GM23338 (cell line): ENCODE measurements around the gene MUC5AC. TPM values are rescaled to one million over a fixed set of nuclear protein-coding genes. Genes with fewer than 3 reads are reported as not detected.

Experiments used
- ATAC-seq: fragments of 200-7000 bp; cut with Tn5 transposase; 3 replicates; pipeline ENCODE4 v1.9.1; 2020
- DNase-seq: peaks from one replicate; pipeline ENCODE4 v3.0.0-alpha.2; 2015; ENCODE audit warnings: low spot score
- H2AFZ ChIP-seq: fragments of 200-600 bp; sonication (generic); 2 replicates; pipeline ENCODE4 v1.8.0; 2016; ENCODE audit warnings: antibody characterized with exemption, mild to moderate bottlenecking, moderate library complexity
- H3F3A ChIP-seq: fragments of 200-600 bp; sonication (generic); replicated peaks from 2 replicates; pipeline ENCODE4 v1.8.0; 2017; ENCODE audit warnings: antibody characterized with exemption, mixed run types, low read depth
- H3K27ac ChIP-seq: fragments of 200-600 bp; sonication (generic); 2 replicates; pipeline ENCODE4 v1.6.1; 2016; ENCODE audit warnings: low read depth
- H3K27me3 ChIP-seq: fragments of 200-600 bp; sonication (generic); 2 replicates; pipeline ENCODE4 v1.8.0; 2016; ENCODE audit warnings: mild to moderate bottlenecking, mixed run types, moderate library complexity; ENCODE audit not compliant: insufficient read depth
- H3K36me3 ChIP-seq: fragments of 200-600 bp; sonication (generic); 2 replicates; pipeline ENCODE4 v1.8.0; 2016; ENCODE audit warnings: mild to moderate bottlenecking; ENCODE audit not compliant: insufficient read depth
- H3K4me1 ChIP-seq: fragments of 200-600 bp; sonication (generic); 2 replicates; pipeline ENCODE4 v1.8.0; 2016; ENCODE audit warnings: mild to moderate bottlenecking, moderate library complexity; ENCODE audit not compliant: insufficient read depth
- H3K4me2 ChIP-seq: fragments of 200-600 bp; sonication (generic); 2 replicates; pipeline ENCODE4 v1.7.1; 2017; ENCODE audit warnings: mixed run types
- H3K4me3 ChIP-seq: fragments of 200-600 bp; sonication (generic); 2 replicates; pipeline ENCODE4 v1.6.1; 2016; ENCODE audit warnings: mixed run types
- H3K79me2 ChIP-seq: fragments of 200-600 bp; sonication (generic); replicated peaks from 2 replicates; pipeline ENCODE4 v1.8.0; 2017; ENCODE audit warnings: mild to moderate bottlenecking; ENCODE audit not compliant: insufficient read depth
- H3K9me2 ChIP-seq: fragments of 200-600 bp; sonication (generic); 2 replicates; pipeline ENCODE4 v1.8.0; 2017; ENCODE audit not compliant: insufficient read depth
- H4K20me1 ChIP-seq: fragments of 200-600 bp; sonication (generic); replicated peaks from 2 replicates; pipeline ENCODE4 v1.8.0; 2017; ENCODE audit warnings: mild to moderate bottlenecking; ENCODE audit not compliant: insufficient read depth
- H3K27ac Mint-ChIP-seq: 2 replicates; pipeline ENCODE4 v1.8.0; 2020; ENCODE audit warnings: inconsistent platforms, mild to moderate bottlenecking, moderate library complexity, mixed read lengths
- H3K27me3 Mint-ChIP-seq: 3 replicates; pipeline ENCODE4 v1.8.0; 2022; ENCODE audit warnings: low read depth, mild to moderate bottlenecking, moderate library complexity, mixed read lengths, inconsistent platforms; ENCODE audit not compliant: insufficient read depth, poor library complexity
- H3K36me3 Mint-ChIP-seq: 3 replicates; pipeline ENCODE4 v1.8.0; 2021; ENCODE audit warnings: low read depth, mild to moderate bottlenecking, inconsistent platforms, moderate library complexity, mixed read lengths
- H3K4me1 Mint-ChIP-seq: 3 replicates; pipeline ENCODE4 v1.8.0; 2020; ENCODE audit warnings: mild to moderate bottlenecking, inconsistent platforms, mixed read lengths
- H3K4me3 Mint-ChIP-seq: 3 replicates; pipeline ENCODE4 v1.8.0; 2021; ENCODE audit warnings: moderate library complexity, mild to moderate bottlenecking, inconsistent platforms, mixed read lengths
- H3K9me3 Mint-ChIP-seq: 3 replicates; pipeline ENCODE4 v1.8.0; 2020; ENCODE audit warnings: moderate library complexity, mild to moderate bottlenecking, inconsistent platforms, mixed read lengths
- CREB1 ChIP-seq: fragments of 250-450 bp; sonication (Bioruptor Pico); IDR thresholded peaks from 2 replicates; pipeline ENCODE4 v1.5.0; 2020; ENCODE audit warnings: low read depth, mild to moderate bottlenecking, moderate library complexity
- EZH2 ChIP-seq: fragments of 200-600 bp; sonication (generic); IDR thresholded peaks from one replicate; pipeline ENCODE4 v1.8.0; 2017; ENCODE audit warnings: antibody characterized with exemption, mild to moderate bottlenecking, low read depth; ENCODE audit not compliant: unreplicated experiment
- EZH2phosphoT487 ChIP-seq: fragments of 200-600 bp; sonication (generic); IDR thresholded peaks from one replicate; pipeline ENCODE4 v1.8.1; 2018; ENCODE audit warnings: antibody characterized with exemption; ENCODE audit not compliant: unreplicated experiment
- JUNB ChIP-seq: IDR thresholded peaks from one replicate; pipeline ENCODE4 v1.6.1; 2016; ENCODE audit warnings: antibody characterized with exemption; ENCODE audit not compliant: unreplicated experiment
- NANOG ChIP-seq: IDR thresholded peaks from 2 replicates; pipeline ENCODE4 v1.6.1; 2016; ENCODE audit warnings: antibody characterized with exemption, borderline replicate concordance
- POLR2AphosphoS5 ChIP-seq: IDR thresholded peaks from 2 replicates; pipeline ENCODE4 v1.6.1; 2016; ENCODE audit warnings: antibody characterized with exemption, low read depth
- ZNF331 ChIP-seq: fragments of 250-450 bp; sonication (Bioruptor Pico); IDR thresholded peaks from 2 replicates; pipeline ENCODE4 v1.5.0; 2020; ENCODE audit warnings: low read depth, mild to moderate bottlenecking, moderate library complexity
- polyA plus RNA-seq: library from polyadenylated mRNA; unstranded; fragments of >200 nt; fragmentation: Nextera tagmentation; extraction: Ambion mirVana; gene quantifications from 2 replicates; pipeline ENCODE4 v1.2.1, GENCODE V29; 2016
- total RNA-seq: library from RNA; depleted of rRNA; stranded (reverse); fragments of >200 nt; shearing (Covaris generic); gene quantifications from 2 replicates; pipeline ENCODE4 v1.2.3, GENCODE V29; 2014
- TF ChIP-seq, protein P1 (sequence below): IDR thresholded peaks from one replicate; pipeline ENCODE4 v1.6.1; 2018; ENCODE audit warnings: antibody characterized with exemption; ENCODE audit not compliant: unreplicated experiment
- TF ChIP-seq, protein P2 (sequence below), 2 experiments: fragments of 200-600 bp in 1 of 2; sonication (generic) in 1 of 2; conservative IDR thresholded peaks; 2 replicates each; pipeline versions ENCODE4 v1.5.1 to v1.6.1; 2016 to 2017; ENCODE audit warnings: antibody characterized with exemption in 2 of 2, low read depth in 2 of 2, mild to moderate bottlenecking in 2 of 2, moderate library complexity in 1 of 2
- TF ChIP-seq, protein P3 (sequence below): fragments of 250-450 bp; sonication (Bioruptor Pico); IDR thresholded peaks from 2 replicates; pipeline ENCODE4 v1.5.0; 2020; ENCODE audit warnings: mild to moderate bottlenecking, moderate library complexity

MUC5AC gene
- total and polyA plus RNA-seq, 2 experiments from 2014 or later: not detected

DNA sequence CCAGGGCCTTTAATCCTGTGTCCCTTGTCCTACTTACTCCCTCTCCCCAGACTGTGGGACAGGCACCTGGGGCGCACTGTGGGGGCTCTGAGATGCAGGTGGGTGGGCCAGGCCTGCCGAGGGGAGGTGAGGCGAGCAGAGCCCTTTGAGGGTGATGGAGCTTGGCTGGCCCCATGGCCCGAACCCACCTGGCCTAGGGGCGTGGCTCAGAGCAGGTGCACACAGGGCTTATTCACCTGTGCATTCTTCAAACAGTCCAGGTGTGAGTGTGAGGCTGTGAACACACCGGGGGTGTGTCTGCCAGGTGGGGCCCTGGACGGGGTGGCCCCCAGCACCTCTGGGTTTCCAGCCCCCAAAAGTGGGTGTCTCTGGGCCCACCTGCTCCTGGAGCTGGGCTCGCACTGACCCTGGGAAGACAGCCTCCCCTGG, 9.0 kb upstream of the MUC5AC start:
- Mint-ChIP-seq H3K36me3 (peaks cover 5% of the 10 kb centered on the region; the same call in 1 of the 3 replicates), H3K4me3 (no peak overlapping the region), H3K27me3 (peaks cover 14% of the 10 kb centered on the region), H3K4me1 (no peaks in the 10 kb centered on the region), H3K9me3 (peaks cover 29% of the 10 kb centered on the region), H3K27ac (no peak overlapping the region)
- no peak overlapping the region for H3K4me2 ChIP-seq
- no peak for DNase-seq
- no peaks in the 10 kb centered on the region for H3K36me3 ChIP-seq
- no peak overlapping the region for H2AFZ ChIP-seq
- no peaks in the 10 kb centered on the region for H3K27me3 ChIP-seq
- no peaks in the 10 kb centered on the region for H3F3A ChIP-seq
- H3K9me2 ChIP-seq: no peaks in the 10 kb centered on the region
- no peak overlapping the region for H3K27ac ChIP-seq
- no peaks in the 10 kb centered on the region for H3K79me2 ChIP-seq
- H4K20me1 ChIP-seq: no peaks in the 10 kb centered on the region
- TF ChIP-seq ZNF331 (no peak), EZH2 (no peak), NANOG (no peak), JUNB (no peak), POLR2AphosphoS5 (no peak), EZH2phosphoT487 (no peak), CREB1 (CRISPR knock-in tag) (no peak)
- TF ChIP-seq, protein P1, sequence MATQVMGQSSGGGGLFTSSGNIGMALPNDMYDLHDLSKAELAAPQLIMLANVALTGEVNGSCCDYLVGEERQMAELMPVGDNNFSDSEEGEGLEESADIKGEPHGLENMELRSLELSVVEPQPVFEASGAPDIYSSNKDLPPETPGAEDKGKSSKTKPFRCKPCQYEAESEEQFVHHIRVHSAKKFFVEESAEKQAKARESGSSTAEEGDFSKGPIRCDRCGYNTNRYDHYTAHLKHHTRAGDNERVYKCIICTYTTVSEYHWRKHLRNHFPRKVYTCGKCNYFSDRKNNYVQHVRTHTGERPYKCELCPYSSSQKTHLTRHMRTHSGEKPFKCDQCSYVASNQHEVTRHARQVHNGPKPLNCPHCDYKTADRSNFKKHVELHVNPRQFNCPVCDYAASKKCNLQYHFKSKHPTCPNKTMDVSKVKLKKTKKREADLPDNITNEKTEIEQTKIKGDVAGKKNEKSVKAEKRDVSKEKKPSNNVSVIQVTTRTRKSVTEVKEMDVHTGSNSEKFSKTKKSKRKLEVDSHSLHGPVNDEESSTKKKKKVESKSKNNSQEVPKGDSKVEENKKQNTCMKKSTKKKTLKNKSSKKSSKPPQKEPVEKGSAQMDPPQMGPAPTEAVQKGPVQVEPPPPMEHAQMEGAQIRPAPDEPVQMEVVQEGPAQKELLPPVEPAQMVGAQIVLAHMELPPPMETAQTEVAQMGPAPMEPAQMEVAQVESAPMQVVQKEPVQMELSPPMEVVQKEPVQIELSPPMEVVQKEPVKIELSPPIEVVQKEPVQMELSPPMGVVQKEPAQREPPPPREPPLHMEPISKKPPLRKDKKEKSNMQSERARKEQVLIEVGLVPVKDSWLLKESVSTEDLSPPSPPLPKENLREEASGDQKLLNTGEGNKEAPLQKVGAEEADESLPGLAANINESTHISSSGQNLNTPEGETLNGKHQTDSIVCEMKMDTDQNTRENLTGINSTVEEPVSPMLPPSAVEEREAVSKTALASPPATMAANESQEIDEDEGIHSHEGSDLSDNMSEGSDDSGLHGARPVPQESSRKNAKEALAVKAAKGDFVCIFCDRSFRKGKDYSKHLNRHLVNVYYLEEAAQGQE: no peak
- TF ChIP-seq, protein P2, sequence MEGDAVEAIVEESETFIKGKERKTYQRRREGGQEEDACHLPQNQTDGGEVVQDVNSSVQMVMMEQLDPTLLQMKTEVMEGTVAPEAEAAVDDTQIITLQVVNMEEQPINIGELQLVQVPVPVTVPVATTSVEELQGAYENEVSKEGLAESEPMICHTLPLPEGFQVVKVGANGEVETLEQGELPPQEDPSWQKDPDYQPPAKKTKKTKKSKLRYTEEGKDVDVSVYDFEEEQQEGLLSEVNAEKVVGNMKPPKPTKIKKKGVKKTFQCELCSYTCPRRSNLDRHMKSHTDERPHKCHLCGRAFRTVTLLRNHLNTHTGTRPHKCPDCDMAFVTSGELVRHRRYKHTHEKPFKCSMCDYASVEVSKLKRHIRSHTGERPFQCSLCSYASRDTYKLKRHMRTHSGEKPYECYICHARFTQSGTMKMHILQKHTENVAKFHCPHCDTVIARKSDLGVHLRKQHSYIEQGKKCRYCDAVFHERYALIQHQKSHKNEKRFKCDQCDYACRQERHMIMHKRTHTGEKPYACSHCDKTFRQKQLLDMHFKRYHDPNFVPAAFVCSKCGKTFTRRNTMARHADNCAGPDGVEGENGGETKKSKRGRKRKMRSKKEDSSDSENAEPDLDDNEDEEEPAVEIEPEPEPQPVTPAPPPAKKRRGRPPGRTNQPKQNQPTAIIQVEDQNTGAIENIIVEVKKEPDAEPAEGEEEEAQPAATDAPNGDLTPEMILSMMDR (conservative IDR thresholded peaks at IDR 0.05; ENCODE audit: low read depth in 2 of 2): no peak
- TF ChIP-seq, protein P3, sequence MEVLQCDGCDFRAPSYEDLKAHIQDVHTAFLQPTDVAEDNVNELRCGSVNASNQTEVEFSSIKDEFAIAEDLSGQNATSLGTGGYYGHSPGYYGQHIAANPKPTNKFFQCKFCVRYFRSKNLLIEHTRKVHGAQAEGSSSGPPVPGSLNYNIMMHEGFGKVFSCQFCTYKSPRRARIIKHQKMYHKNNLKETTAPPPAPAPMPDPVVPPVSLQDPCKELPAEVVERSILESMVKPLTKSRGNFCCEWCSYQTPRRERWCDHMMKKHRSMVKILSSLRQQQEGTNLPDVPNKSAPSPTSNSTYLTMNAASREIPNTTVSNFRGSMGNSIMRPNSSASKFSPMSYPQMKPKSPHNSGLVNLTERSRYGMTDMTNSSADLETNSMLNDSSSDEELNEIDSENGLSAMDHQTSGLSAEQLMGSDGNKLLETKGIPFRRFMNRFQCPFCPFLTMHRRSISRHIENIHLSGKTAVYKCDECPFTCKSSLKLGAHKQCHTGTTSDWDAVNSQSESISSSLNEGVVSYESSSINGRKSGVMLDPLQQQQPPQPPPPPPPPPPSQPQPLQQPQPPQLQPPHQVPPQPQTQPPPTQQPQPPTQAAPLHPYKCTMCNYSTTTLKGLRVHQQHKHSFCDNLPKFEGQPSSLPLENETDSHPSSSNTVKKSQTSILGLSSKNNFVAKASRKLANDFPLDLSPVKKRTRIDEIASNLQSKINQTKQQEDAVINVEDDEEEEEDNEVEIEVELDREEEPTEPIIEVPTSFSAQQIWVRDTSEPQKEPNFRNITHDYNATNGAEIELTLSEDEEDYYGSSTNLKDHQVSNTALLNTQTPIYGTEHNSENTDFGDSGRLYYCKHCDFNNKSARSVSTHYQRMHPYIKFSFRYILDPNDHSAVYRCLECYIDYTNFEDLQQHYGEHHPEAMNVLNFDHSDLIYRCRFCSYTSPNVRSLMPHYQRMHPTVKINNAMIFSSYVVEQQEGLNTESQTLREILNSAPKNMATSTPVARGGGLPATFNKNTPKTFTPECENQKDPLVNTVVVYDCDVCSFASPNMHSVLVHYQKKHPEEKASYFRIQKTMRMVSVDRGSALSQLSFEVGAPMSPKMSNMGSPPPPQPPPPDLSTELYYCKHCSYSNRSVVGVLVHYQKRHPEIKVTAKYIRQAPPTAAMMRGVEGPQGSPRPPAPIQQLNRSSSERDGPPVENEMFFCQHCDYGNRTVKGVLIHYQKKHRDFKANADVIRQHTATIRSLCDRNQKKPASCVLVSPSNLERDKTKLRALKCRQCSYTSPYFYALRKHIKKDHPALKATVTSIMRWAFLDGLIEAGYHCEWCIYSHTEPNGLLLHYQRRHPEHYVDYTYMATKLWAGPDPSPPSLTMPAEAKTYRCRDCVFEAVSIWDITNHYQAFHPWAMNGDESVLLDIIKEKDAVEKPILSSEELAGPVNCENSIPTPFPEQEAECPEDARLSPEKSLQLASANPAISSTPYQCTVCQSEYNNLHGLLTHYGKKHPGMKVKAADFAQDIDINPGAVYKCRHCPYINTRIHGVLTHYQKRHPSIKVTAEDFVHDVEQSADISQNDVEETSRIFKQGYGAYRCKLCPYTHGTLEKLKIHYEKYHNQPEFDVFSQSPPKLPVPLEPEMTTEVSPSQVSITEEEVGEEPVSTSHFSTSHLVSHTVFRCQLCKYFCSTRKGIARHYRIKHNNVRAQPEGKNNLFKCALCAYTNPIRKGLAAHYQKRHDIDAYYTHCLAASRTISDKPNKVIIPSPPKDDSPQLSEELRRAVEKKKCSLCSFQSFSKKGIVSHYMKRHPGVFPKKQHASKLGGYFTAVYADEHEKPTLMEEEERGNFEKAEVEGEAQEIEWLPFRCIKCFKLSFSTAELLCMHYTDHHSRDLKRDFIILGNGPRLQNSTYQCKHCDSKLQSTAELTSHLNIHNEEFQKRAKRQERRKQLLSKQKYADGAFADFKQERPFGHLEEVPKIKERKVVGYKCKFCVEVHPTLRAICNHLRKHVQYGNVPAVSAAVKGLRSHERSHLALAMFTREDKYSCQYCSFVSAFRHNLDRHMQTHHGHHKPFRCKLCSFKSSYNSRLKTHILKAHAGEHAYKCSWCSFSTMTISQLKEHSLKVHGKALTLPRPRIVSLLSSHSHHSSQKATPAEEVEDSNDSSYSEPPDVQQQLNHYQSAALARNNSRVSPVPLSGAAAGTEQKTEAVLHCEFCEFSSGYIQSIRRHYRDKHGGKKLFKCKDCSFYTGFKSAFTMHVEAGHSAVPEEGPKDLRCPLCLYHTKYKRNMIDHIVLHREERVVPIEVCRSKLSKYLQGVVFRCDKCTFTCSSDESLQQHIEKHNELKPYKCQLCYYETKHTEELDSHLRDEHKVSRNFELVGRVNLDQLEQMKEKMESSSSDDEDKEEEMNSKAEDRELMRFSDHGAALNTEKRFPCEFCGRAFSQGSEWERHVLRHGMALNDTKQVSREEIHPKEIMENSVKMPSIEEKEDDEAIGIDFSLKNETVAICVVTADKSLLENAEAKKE (CRISPR knock-in tag): no peak
- H3K4me1 ChIP-seq: no peaks in the 10 kb centered on the region
- H3K4me3 ChIP-seq: no peak overlapping the region
- ATAC-seq: no peak
